ENCODE measurements around the gene CTNNBIP1.
"Not testable (repeated sequence)": the region's sequence is repeated elsewhere in the genome, so short reads cannot be mapped to it uniquely, and the experiment has no call there.

CTNNBIP1 gene

GRCh38 chr1:9805006-9805508, 105.0 kb downstream of the CTNNBIP1 start:
- no peak for DNase-seq (ENCODE audit: low read depth, low spot score)

GRCh38 chr1:9803003-9803918, 106.8 kb downstream of the CTNNBIP1 start:
- not testable (repeated sequence) for DNase-seq (ENCODE audit: low read depth, low spot score)

DNA sequence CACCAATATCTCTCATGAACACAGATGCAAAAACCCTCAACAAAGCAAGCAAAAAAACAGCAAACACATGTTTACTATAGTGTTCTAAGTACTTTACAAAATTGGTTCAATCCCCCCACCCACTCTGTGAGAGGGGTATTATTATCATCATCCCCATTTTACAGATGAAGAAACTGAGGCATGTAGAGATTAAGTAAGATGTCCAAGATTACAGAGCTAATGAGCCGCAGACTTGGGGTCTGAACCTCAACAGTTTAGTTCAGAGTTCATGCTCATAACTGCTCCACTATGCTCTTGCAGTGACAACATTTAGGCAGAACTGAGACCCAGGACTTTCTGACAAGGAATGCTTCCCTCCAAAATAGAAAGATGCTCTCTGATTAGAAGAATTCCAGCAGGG, 108.2 kb downstream of the CTNNBIP1 start:
- no peak for DNase-seq (ENCODE audit: low read depth, low spot score)
